ENCODE measurements around the gene FXYD6.

FXYD6 gene

DNA sequence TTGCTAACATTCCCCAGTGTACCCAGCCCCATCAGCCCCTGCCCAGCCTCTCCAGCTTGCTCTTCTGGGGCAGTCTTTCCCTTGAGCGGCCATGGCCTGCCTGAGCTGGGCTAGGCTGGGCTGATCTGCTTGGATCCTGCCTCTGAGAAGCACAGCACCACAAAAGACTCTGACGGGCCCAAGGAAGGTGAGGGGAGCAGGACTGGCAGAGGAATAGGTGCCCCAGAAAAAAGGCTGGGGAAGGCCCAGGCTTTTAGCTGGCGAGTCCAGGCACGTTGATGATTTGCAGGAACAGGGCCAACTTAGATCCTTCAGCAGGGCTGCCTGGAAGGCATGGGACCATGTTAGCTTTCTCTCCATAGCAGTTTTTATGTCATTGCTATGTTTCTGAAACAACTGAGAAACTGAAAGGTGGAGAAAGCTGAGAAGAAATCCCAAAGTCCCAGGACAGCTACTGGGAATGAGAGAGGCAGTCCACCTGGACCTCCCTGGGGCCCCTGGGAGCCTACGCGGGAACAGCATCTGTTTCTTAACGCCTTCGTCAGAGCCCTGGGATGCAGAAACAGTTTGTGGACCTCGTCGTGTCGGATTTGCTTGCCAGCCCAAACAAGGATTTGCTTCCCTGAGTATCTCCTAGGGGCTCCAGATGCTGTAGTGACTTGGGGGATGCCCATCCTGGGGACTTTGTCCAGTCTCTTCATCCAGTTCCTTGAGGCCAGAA, 24.4 kb upstream of the FXYD6 start:
- H3K4me1 ChIP-seq: no peaks in the 10 kb centered on the region
- H3K9ac ChIP-seq: no peak overlapping the region
- TF ChIP-seq, protein P1, sequence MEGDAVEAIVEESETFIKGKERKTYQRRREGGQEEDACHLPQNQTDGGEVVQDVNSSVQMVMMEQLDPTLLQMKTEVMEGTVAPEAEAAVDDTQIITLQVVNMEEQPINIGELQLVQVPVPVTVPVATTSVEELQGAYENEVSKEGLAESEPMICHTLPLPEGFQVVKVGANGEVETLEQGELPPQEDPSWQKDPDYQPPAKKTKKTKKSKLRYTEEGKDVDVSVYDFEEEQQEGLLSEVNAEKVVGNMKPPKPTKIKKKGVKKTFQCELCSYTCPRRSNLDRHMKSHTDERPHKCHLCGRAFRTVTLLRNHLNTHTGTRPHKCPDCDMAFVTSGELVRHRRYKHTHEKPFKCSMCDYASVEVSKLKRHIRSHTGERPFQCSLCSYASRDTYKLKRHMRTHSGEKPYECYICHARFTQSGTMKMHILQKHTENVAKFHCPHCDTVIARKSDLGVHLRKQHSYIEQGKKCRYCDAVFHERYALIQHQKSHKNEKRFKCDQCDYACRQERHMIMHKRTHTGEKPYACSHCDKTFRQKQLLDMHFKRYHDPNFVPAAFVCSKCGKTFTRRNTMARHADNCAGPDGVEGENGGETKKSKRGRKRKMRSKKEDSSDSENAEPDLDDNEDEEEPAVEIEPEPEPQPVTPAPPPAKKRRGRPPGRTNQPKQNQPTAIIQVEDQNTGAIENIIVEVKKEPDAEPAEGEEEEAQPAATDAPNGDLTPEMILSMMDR (IDR thresholded peaks at IDR 0.05): no peak
- H3K27me3 ChIP-seq (ENCODE audit: control insufficient read depth, insufficient read depth, low read length): no peaks in the 10 kb centered on the region
- no peaks in the 10 kb centered on the region for H3K36me3 ChIP-seq (ENCODE audit: control insufficient read depth, insufficient read depth, low read length)
- no peak overlapping the region for H2AFZ ChIP-seq
- no peaks in the 10 kb centered on the region for H3K9me3 ChIP-seq (ENCODE audit: control insufficient read depth, low read length)
- H3K4me3 ChIP-seq (ENCODE audit: low read depth, low read length): no peak overlapping the region
- no peak overlapping the region for H3K27ac ChIP-seq
- H3K79me2 ChIP-seq: no peaks in the 10 kb centered on the region
- no peak overlapping the region for H3K4me2 ChIP-seq (ENCODE audit: low read length)

DNA sequence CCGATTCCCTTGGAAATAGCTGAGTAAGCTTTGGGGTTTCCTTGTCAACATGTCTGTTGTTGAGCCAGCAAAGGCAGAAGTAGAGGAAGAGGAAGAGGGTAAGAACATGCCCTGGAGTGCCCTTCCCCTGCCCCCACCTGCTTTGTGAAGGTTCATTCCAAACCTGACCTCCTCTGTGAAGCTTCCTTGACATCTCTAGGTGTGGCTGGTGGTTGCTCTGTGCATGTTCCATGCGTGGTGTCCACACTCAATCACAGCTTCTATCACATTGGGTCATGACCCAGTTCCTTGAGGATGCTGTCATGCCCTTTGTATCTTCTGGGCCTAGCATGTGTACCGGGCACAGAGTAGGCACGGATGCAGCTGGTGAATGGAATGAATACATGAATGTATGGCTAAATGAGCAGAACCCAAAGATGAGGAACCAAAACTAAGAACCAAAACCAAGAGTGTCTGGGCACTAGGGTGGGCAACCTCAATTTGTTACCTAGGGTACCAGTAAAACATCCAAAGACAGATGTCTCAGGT, 23.7 kb upstream of the FXYD6 start:
- no peaks in the 10 kb centered on the region for H3K79me2 ChIP-seq
- no peak overlapping the region for H3K27ac ChIP-seq

DNA sequence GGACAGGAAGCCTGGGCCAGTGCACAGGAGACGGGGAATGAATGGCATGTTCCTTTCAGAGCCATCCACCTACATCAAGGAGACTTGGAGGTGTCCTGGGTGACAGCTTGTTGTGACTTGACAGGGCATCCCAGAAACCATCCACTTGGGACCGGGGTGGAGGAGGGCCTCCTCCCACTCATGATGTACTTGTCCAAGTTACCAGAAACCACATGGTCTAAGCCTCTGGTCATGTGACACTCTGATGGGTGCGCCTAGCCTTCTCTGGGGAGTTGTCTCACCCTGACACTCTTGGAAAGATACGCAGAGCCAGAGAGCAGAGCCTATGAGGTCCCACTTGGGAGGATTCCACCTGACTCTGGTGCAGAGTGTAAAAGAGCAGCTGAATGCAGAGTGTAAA, 21.6 kb upstream of the FXYD6 start:
- H3K27me3 ChIP-seq (ENCODE audit: control insufficient read depth, insufficient read depth, low read length): no peaks in the 10 kb centered on the region

More for the DNA sequence above, 23.7 kb upstream of the FXYD6 start:
- H3K36me3 ChIP-seq (ENCODE audit: control insufficient read depth, insufficient read depth, low read length): no peaks in the 10 kb centered on the region
- no peak overlapping the region for H2AFZ ChIP-seq
- TF ChIP-seq, protein P1 (IDR thresholded peaks at IDR 0.05): no peak
- H3K9me3 ChIP-seq (ENCODE audit: control insufficient read depth, low read length): no peaks in the 10 kb centered on the region
- H3K9ac ChIP-seq: no peak overlapping the region
- H3K4me2 ChIP-seq (ENCODE audit: low read length): no peak overlapping the region
- no peaks in the 10 kb centered on the region for H3K27me3 ChIP-seq (ENCODE audit: control insufficient read depth, insufficient read depth, low read length)
- no peaks in the 10 kb centered on the region for H3K4me1 ChIP-seq
- no peak overlapping the region for H3K4me3 ChIP-seq (ENCODE audit: low read depth, low read length)

DNA sequence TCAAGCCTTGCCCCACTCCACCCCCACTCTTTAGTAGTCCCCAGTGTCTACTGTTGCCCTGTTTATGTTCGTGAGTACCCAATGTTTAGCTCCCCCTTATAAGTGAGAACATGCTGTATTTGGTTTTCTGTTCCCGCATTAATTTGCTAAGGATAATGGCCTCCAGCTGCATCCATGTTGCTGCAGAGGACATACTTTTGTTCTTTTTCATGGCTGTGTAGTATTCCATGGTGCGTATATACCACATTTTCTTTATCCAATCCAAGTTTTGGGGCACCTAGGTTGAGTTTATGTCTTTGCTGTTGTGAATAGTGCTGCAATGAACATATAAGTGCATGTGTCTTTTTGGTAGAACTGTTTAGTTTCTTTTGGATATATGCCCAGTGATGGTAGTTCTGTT, 16.2 kb upstream of the FXYD6 start:
- Histone ChIP-seq H3K9ac (no peak overlapping the region), H3K36me3 (ENCODE audit: control insufficient read depth, insufficient read depth, low read length) (no peaks in the 10 kb centered on the region), H3K4me1 (no peaks in the 10 kb centered on the region), H3K79me2 (no peaks in the 10 kb centered on the region), H3K4me2 (ENCODE audit: low read length) (no peak overlapping the region), H3K27ac (no peak overlapping the region), H3K27me3 (ENCODE audit: control insufficient read depth, insufficient read depth, low read length) (no peaks in the 10 kb centered on the region), H3K4me3 (ENCODE audit: low read depth, low read length) (no peak overlapping the region), H2AFZ (no peak overlapping the region), H3K9me3 (ENCODE audit: control insufficient read depth, low read length) (no peaks in the 10 kb centered on the region)
- TF ChIP-seq, protein P1 (IDR thresholded peaks at IDR 0.05): no peak

More for the DNA sequence above, 21.6 kb upstream of the FXYD6 start:
- TF ChIP-seq, protein P1 (IDR thresholded peaks at IDR 0.05): no peak
- H3K4me2 ChIP-seq (ENCODE audit: low read length): no peak overlapping the region
- no peak overlapping the region for H3K4me3 ChIP-seq (ENCODE audit: low read depth, low read length)
- no peak overlapping the region for H3K27ac ChIP-seq
- no peaks in the 10 kb centered on the region for H3K4me1 ChIP-seq
- H3K9me3 ChIP-seq (ENCODE audit: control insufficient read depth, low read length): no peaks in the 10 kb centered on the region
- no peak overlapping the region for H2AFZ ChIP-seq
- H3K79me2 ChIP-seq: no peaks in the 10 kb centered on the region
- no peak overlapping the region for H3K9ac ChIP-seq
- H3K36me3 ChIP-seq (ENCODE audit: control insufficient read depth, insufficient read depth, low read length): no peaks in the 10 kb centered on the region

DNA sequence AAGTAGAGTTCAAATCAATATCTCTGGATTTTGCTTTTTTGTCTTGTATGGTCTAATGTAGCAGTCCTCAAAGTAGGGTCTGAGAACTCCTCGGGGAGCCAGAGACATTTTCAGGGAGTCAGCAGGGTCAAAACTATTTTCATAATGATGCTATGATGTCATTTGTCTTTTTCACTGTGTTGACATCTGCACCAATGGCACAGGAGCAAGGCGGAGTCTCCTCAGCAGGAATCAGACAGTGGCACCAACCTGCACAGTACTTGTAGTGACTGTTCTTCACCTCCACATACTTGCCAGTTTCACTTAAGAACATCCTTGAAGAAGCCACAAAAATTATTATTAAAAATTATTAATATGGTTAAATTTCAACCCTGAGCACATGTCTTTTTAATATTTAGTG, 14.9 kb upstream of the FXYD6 start:
- Histone ChIP-seq H3K27me3 (ENCODE audit: control insufficient read depth, insufficient read depth, low read length) (no peaks in the 10 kb centered on the region), H3K9ac (no peak overlapping the region), H3K79me2 (no peaks in the 10 kb centered on the region), H3K4me3 (ENCODE audit: low read depth, low read length) (no peak overlapping the region), H3K9me3 (ENCODE audit: control insufficient read depth, low read length) (no peaks in the 10 kb centered on the region), H3K4me1 (no peaks in the 10 kb centered on the region), H2AFZ (no peak overlapping the region), H3K27ac (no peak overlapping the region), H3K36me3 (ENCODE audit: control insufficient read depth, insufficient read depth, low read length) (no peaks in the 10 kb centered on the region), H3K4me2 (ENCODE audit: low read length) (no peak overlapping the region)
- TF ChIP-seq, protein P1 (IDR thresholded peaks at IDR 0.05): no peak

Measured in parathyroid adenoma (tissue), 2 donors.